HepG2 (cell line): ENCODE results near the gene LEFTY2. TPM values are rescaled to one million over a fixed set of nuclear protein-coding genes. Genes with fewer than 3 reads are reported as not detected.

Experiments
- ATAC-seq: fragments of 200-7000 bp; cut with Tn5 transposase; 3 replicates; pipeline ENCODE4 v1.9.1; 2020; ENCODE audit warnings: mild to moderate bottlenecking, moderate library complexity
- BruUV-seq: library from RNA; stranded (reverse); fragments of 400-500 nt; replicated peaks from 2 replicates; lab custom pipeline; 2021; lab: Mats Ljungman, UMichigan
- CTCF ChIA-PET: fragments of 300-600 bp; formaldehyde crosslinking; extraction: SDS; loops from one replicate; lab custom pipeline; 2021; ENCODE audit warnings: low total read pairs, inconsistent platforms, low intra/inter-chr PET ratio; lab: Yijun Ruan, JAX
- POLR2A ChIA-PET: fragments of 350-600 bp; sonication (Branson Sonifier 250); formaldehyde crosslinking; loops from one replicate; lab custom pipeline; 2020; ENCODE audit warnings: antibody characterized with exemption, inconsistent platforms; lab: Yijun Ruan, JAX
- DNase-seq: peaks from one replicate; pipeline ENCODE4 v3.0.0-alpha.2; 2015; ENCODE audit warnings: low spot score
- FAIRE-seq: peaks from 3 replicates; lab custom pipeline; 2011; peaks lifted over from hg19 to GRCh38; lab: Jason Lieb, UNC
- H2AFZ ChIP-seq: one replicate; pipeline ENCODE4 v1.6.1; 2011; ENCODE audit warnings: low read length, inconsistent platforms
- H3K27ac ChIP-seq: fragments of 300-600 bp; 3 replicates; pipeline ENCODE4 v1.8.0; 2011; ENCODE audit warnings: mixed run types, mild to moderate bottlenecking, mixed read lengths, low read length, inconsistent platforms; ENCODE audit not compliant: insufficient read depth; ENCODE audit errors: extremely low read length
- H3K27me3 ChIP-seq, 2 experiments: fragments of 200-600 bp in 1 of 2; 2 replicates in 1 of 2; 3 replicates in 1 of 2; pipeline versions ENCODE4 v1.6.0 to v1.8.0; 2011; ENCODE audit warnings: low read length in 2 of 2, mild to moderate bottlenecking in 2 of 2, moderate library complexity in 2 of 2, inconsistent platforms in 1 of 2; ENCODE audit not compliant: insufficient read depth in 2 of 2, control insufficient read depth in 1 of 2
- H3K36me3 ChIP-seq, 2 experiments: fragments of 200-600 bp in 1 of 2; replicated peaks in 1 of 2; 2 replicates in 1 of 2; 3 replicates in 1 of 2; pipeline versions ENCODE4 v1.5.1 to v1.8.0; 2011; ENCODE audit warnings: low read length in 2 of 2, inconsistent platforms in 1 of 2; ENCODE audit not compliant: insufficient read depth in 2 of 2, control insufficient read depth in 1 of 2
- H3K4me1 ChIP-seq: 2 replicates; pipeline ENCODE4 v1.5.1; 2012; ENCODE audit warnings: low read length, inconsistent platforms; ENCODE audit not compliant: insufficient read depth
- H3K4me2 ChIP-seq: 2 replicates; pipeline ENCODE4 v1.6.0; 2011; ENCODE audit warnings: low read depth, low read length, inconsistent platforms
- H3K4me3 ChIP-seq, 3 experiments: fragments of 200-600 bp in 1 of 3; sonication (generic), shearing (Covaris generic) in 1 of 3; replicated peaks in 1 of 3; 2 replicates each; pipeline ENCODE4 v1.5.1; 2011 to 2016; ENCODE audit warnings: low read length in 3 of 3, inconsistent platforms in 2 of 3, low read depth in 2 of 3, mild to moderate bottlenecking in 2 of 3, control low read depth in 1 of 3, mixed read lengths in 1 of 3; ENCODE audit not compliant: insufficient read depth in 1 of 3
- H3K79me2 ChIP-seq: one replicate; pipeline ENCODE4 v1.6.1; 2011; ENCODE audit warnings: low read length, inconsistent platforms; ENCODE audit not compliant: insufficient read depth
- H3K9ac ChIP-seq: 2 replicates; pipeline ENCODE4 v1.6.0; 2011; ENCODE audit warnings: mild to moderate bottlenecking, low read depth, low read length, inconsistent platforms; ENCODE audit not compliant: insufficient read depth
- H3K9me3 ChIP-seq: 2 replicates; pipeline ENCODE4 v1.5.1; 2012; ENCODE audit warnings: mild to moderate bottlenecking, low read length
- H4K20me1 ChIP-seq: 2 replicates; pipeline ENCODE4 v1.6.0; 2011; ENCODE audit warnings: inconsistent platforms, mild to moderate bottlenecking, low read length, moderate library complexity; ENCODE audit not compliant: insufficient read depth
- CREM ChIP-seq, 2 experiments: sonication (generic) in 1 of 2; formaldehyde crosslinking in 1 of 2; IDR thresholded peaks; 2 replicates each; pipeline versions ENCODE4 v1.4.0 to v1.6.1; 2016 to 2020; ENCODE audit warnings: antibody characterized with exemption in 1 of 2, mild to moderate bottlenecking in 1 of 2, missing genetic modification reagents in 1 of 2
- HHEX ChIP-seq: IDR thresholded peaks from 2 replicates; pipeline ENCODE4 v1.6.1; 2016; ENCODE audit warnings: control low read depth
- MLXIP ChIP-seq: sonication (generic); formaldehyde crosslinking; IDR thresholded peaks from 2 replicates; pipeline ENCODE4 v1.9.0; 2021; ENCODE audit warnings: missing genetic modification reagents, borderline replicate concordance
- NAIF1 ChIP-seq: sonication (generic); formaldehyde crosslinking; IDR thresholded peaks from 2 replicates; pipeline ENCODE4 v1.5.0; 2020; ENCODE audit warnings: mild to moderate bottlenecking, missing genetic modification reagents, borderline replicate concordance
- NR2F6 ChIP-seq, 2 experiments: IDR thresholded peaks; 2 replicates each; pipeline ENCODE4 v1.6.1; 2016; ENCODE audit warnings: antibody characterized with exemption in 1 of 2, mild to moderate bottlenecking in 1 of 2
- TSC22D2 ChIP-seq: sonication (generic); formaldehyde crosslinking; IDR thresholded peaks from 2 replicates; pipeline ENCODE4 v1.5.1; 2020; ENCODE audit warnings: missing genetic modification reagents, mild to moderate bottlenecking, borderline replicate concordance
- ZNF142 ChIP-seq: sonication (generic); formaldehyde crosslinking; IDR thresholded peaks from 2 replicates; pipeline ENCODE4 v1.4.0; 2020; ENCODE audit warnings: missing genetic modification reagents
- ZNF414 ChIP-seq: sonication (generic); formaldehyde crosslinking; IDR thresholded peaks from 2 replicates; pipeline ENCODE4 v1.5.0; 2020; ENCODE audit warnings: missing genetic modification reagents
- ZNF616 ChIP-seq: sonication (generic); formaldehyde crosslinking; IDR thresholded peaks from 2 replicates; pipeline ENCODE4 v1.5.0; 2020; ENCODE audit warnings: low read depth, mild to moderate bottlenecking, missing genetic modification reagents
- WGBS: methylation state at CpG from one replicate; pipeline ENCODE4 v1.1.6; 2017; ENCODE audit warnings: low lambda C conversion rate; 5-methylcytosine and 5-hydroxymethylcytosine counted together
- in situ Hi-C: cut with HindIII; loops from 2 replicates; pipeline ENCODE4 v1.10.0; 2017; ENCODE audit warnings: low pct_unique_long_range_greater_than_20kb; ENCODE audit not compliant: extremely low pct_ligation_motif_present
- intact Hi-C: fragments of 100-400 bp; cut with micrococcal nuclease; formaldehyde crosslinking; loops from one replicate; pipeline ENCODE4 v1.10.0; 2022; ENCODE audit not compliant: unreplicated experiment
- polyA plus RNA-seq, 8 experiments: library from polyadenylated mRNA; depleted of rRNA in 3 of 8; stranded (reverse) in 7 of 8; unstranded in 1 of 8; fragments of >200 nt; fragmentation: Illumina TruSeq in 4 of 8; extraction: Trizol in 4 of 8; gene quantifications; 2 replicates each; pipeline versions ENCODE4 v1.2.1 to v1.2.3, GENCODE V29; 2011 to 2016; ENCODE audit warnings: low read depth in 4 of 8, missing spikeins in 1 of 8, mixed read lengths in 1 of 8; ENCODE audit not compliant: insufficient read depth in 1 of 8
- total RNA-seq, 5 experiments: library from RNA; depleted of rRNA; stranded (reverse); fragments of >200 nt; fragmentation: Illumina TruSeq; extraction: Trizol; gene quantifications; 2 replicates each; pipeline ENCODE4 v1.2.3, GENCODE V29; 2016; ENCODE audit warnings: low read depth in 1 of 5

LEFTY2 gene
- total and polyA plus RNA-seq, 2 of the 13 experiments (the other 11 are each of a cell fraction or from before 2014, with no cell fraction given), result 0.13 to 0.33 TPM

- no peak for TF ChIP-seq ZNF142 (CRISPR knock-in tag)
- TF ChIP-seq NR2F6 (IDR thresholded peaks at IDR 0.05), result no peak
- TF ChIP-seq NR2F6 (CRISPR knock-in tag; IDR thresholded peaks at IDR 0.05), result peak; percentile 16; the same call in 1 of the 2 replicates
Observed at GRCh38 chr1:225958041-225958440, 17.0 kb upstream of the LEFTY2 start (continued).

DNA sequence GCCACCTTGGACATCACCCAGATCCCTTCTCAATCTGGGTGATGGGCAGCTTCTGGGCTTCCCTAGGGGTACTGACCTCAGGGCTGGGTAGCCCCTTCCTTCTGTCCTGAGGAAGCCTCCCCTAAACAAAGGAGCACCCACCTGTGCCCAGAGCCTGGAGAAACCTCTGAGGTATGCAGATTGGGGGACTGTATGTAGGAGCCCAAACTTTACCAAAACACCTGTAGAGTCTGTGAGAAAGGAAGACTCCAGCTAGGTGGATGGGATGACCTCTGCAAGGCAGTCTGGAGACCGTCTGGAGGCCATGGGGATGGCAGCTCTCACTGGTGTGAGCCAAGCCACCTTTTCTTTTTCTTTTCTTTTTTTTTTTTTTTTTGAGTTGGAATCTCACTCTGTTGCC, 13.7 kb upstream of the LEFTY2 start:
- CTCF ChIA-PET, result no interaction called here
- ATAC-seq, result no peak
- H3K4me1 ChIP-seq, result peaks cover 21% of the 10 kb centered on the region
- no peak for TF ChIP-seq ZNF616 (CRISPR knock-in tag)
- no peak for TF ChIP-seq MLXIP
- TF ChIP-seq CREM (IDR thresholded peaks at IDR 0.05), result no peak
- no peak for TF ChIP-seq CREM (CRISPR knock-in tag; IDR thresholded peaks at IDR 0.05)
- no peak for TF ChIP-seq TSC22D2 (CRISPR knock-in tag)
- TF ChIP-seq NAIF1 (CRISPR knock-in tag), result no peak
- no peak for TF ChIP-seq HHEX (CRISPR knock-in tag)
- TF ChIP-seq ZNF414 (CRISPR knock-in tag), result no peak
- TF ChIP-seq, all 625 proteins: peak for 0
- Histone ChIP-seq H3K4me2 (no peak overlapping the region), H3K27ac (no peak overlapping the region), H3K9me3 (no peaks in the 10 kb centered on the region), H3K9ac (no peak overlapping the region), H3K79me2 (no peaks in the 10 kb centered on the region), H2AFZ (no peak overlapping the region), H3K27me3 (no peaks in the 10 kb centered on the region), H3K4me3 (no peak overlapping the region), H3K36me3 (no peaks in the 10 kb centered on the region), H4K20me1 (no peaks in the 10 kb centered on the region)
- BruUV-seq, result no TSS peak
- DNase-seq, result no peak
- WGBS, result 7% methylated on average over 1 of the region's 1 CpG
- in situ Hi-C loops (loop anchor here (25.0 kb wide), 1 partner anchor 642 kb away; no protein-coding TSS in a partner anchor), intact Hi-C loops (no loop called here)
- no peak for FAIRE-seq
- POLR2A ChIA-PET, result no interaction called here
